GM03348 (cell line): ENCODE results near the gene DNAAF1.
A peak's percentile ranks its signal among the peaks of the same experiment; 100 is the strongest.

ENCODE experiments used
- DNase-seq: peaks from one replicate; pipeline ENCODE4 v3.0.0; 2012; ENCODE audit warnings: low spot score

Gene DNAAF1

DNA sequence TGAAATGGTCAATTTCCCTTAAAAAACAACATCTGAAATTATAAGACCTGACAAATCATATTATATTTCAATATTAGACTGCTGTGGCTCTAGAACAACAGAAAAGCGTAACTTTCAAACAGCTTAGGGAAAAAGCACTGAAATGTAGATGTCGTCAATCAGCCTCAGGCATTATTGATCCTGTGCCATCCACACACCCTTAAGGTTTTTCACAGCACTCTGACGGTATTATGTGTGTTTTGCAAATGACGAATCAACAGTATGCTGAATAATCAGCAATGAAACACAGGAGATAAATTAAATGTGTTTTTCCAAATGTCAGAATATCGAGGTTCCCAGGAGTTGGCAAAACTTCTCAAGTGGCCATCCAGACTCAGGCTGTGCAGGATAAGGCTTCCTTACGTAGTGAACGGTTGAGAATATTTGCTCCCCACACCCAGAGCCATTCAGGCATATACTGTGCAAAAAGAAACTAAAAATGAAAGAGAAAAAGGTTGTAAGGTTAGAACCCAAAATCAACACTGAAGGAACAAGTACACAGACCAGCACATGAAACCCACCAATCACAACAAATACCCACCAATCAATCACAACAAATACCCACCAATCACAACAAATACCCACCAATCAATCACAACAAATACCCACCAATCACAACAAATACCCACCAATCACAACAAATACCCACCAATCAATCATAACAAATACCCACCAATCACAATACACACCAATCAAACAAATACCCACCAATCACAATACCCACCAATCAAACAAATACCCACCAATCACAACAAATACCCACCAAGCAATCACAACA, 20.6 kb upstream of the DNAAF1 start:
- no peak for DNase-seq

DNA sequence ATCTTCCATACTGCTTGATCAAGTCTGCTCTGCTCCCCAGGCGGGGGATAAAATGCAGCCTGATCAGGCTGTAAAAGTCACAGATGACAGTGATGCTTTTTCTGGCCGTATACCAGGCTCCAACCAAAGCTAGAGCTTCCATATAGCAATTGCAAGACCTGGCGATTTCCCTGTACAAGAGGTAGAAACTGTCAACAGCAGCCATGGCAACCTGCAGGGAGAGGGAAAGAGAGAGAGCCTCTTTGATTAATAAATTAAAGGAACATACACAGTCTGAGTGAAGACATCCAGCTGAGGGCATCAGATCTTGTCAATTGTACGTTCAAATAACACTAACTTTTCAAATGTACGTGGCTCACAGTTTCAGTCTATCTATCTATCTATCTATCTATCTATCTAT, 14.0 kb upstream of the DNAAF1 start:
- no peak for DNase-seq

DNA sequence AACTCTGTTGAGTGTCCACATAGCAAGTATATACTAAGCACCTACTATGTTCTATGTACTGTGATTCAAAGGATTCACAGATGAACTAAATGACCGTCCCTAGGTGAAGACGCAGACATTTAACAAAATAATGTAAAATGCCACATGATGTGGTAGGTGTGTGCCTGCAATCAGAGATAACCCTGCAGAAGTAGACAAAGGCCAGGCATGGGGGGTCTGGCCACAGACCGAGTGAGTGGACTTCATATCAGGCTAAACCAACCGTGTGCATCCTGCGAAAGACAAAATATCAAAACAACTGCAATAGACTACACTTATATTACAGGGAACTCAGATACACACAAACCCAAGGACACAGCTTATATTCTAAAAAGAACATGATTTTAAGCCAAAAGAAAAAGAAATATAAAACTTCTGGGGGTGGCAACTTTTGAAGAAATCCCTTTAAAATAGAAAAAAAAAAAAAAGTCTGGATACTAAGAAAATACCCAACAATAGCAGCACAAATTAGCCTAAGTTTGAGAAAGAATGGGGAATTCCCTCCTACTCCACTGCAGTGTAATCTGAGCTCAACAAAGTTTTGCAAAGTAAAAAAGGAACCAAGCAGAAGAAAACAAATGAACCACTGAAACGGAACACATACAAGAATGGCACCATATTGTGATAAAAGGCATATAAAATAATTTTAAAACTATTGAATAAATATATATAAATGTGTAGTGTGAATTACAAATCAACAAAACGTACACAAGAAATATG, 12.4 kb upstream of the DNAAF1 start:
- no peak for DNase-seq

DNA sequence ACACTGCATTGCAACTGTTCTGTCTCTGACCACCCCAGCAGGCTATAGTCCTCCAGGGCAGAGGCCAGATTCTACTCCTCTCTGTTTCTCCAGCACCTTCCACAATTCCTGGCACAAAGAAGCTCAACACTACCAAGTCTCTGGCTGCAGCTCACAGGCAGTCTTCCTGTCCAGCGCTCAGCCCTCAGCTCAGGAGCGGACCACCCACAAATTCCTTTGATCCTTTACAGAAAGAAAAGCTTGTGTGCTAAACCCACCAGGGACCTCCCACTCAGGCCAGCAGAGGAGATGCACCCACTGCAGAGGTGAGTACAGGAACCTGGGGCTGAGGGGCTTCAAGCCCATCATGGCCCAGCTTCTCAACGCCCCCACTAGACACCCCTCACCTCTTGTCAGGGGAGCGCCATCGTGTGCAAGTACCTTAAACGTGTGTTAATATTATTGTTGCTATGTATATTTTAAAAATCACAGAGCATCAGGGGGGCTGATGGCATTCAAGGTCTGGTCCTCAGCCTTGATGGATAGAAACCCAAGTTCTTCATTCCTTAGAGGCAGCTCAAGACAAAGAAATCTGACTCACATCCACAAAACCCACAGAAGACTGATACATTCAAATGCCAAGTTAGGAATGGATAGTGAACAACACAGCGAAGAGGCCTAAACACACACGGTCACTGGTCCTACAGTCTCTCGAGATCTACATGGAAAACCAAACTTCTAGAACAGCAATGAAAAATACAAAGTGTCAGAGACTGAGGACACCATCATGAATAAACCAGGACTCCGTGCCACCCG, 8.6 kb upstream of the DNAAF1 start:
- DNase-seq, result no peak

DNA sequence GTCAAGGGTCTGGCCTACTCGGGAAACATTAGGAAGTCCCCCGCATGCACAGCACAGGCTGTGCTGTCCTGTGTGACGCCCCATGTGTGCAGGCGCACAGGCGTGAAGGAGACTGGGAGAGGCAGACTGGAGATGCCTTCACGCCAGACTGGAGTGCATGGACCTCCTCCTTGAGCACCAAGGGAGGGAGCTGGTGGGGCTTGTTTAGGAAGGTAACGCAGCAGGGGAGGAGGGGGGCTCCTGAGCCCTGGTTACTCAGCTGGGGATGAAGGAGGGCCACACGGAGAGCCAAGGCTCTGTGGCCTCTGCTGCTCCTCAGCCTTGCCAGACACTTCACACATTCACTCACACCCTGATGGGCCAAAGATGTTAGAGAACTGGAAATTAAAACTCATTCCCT, 7.8 kb upstream of the DNAAF1 start:
- DNase-seq, result no peak

DNA sequence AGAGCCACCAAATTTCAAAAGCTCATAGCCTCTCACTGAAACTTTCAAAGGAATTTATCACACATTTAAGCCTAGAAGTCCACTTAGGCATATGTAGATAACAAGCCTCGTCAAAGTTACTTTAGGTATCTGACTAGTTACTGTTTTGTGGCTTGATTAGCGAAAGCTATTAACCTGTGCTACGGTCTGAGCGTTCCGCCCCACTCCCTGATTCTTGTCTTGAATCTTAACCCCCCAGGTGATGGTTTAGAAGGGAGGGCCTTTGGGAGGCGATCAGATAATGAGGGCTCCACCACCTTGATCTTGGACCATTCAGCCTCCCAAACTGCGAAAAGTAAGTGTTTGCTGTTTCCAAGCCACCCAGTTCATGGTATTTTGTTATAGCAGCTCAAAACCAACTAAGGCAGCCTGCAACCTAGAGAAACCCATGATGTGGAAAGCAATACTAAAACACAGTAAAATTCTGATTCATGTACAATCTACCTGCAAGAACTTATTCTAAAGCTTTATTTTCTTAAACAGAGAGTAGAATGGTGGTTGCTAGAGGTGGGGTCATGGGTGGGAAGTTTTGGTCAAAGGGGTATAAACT, 7.2 kb upstream of the DNAAF1 start:
- DNase-seq, result no peak

DNA sequence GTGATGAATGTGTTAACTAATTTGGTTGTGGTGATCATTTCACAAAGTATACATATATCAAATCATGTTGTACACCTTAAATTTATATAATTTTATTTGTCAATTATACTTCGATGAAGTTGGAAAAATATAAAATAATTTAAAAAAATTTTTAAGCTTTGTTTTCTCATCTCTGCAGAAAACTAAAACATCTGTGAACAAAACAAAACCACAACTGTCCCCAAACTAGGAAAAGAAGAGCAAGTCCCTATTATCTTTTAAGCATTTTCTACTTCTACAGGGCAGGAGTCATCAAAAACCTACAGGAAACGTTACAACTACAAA, 6.6 kb upstream of the DNAAF1 start:
- no peak for DNase-seq

DNA sequence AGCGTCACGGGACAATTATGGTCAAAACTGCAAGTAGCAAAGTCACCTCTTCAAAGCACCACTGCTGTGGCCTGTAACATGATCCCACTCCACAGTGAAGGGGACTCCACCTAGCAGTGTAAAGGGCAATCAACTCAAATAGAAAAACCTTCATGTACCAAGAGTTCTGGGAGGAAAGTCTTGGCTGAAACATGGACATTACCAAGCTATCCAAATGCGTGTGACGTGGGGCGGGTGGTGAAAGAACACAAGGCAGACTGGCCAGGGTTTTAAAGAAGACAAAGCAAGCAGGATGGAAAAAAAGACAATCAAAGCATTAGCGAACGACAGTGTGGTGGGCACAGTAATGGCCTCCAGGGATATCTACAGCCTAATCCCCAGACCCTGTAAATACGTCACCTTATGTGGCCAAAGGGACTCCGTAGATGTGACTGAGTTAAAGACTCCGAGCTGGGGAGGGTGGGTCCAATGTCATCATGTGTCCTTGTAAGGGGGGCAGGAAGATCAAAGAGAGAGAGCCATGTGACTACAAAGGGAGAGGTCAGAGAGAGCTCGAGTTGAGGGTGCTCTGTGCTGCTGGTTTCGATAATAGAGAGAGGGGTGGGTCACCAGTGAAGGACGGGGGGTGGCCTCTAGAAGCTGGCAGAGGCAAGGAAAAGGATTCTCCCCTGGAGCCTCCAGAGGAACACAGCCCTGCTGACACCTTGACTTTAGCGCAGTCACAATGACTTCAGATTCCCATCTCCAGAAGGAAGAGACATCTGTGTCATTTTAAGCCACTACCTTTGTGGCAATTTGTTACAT, 6.1 kb upstream of the DNAAF1 start:
- peak; percentile 40 for DNase-seq

DNA sequence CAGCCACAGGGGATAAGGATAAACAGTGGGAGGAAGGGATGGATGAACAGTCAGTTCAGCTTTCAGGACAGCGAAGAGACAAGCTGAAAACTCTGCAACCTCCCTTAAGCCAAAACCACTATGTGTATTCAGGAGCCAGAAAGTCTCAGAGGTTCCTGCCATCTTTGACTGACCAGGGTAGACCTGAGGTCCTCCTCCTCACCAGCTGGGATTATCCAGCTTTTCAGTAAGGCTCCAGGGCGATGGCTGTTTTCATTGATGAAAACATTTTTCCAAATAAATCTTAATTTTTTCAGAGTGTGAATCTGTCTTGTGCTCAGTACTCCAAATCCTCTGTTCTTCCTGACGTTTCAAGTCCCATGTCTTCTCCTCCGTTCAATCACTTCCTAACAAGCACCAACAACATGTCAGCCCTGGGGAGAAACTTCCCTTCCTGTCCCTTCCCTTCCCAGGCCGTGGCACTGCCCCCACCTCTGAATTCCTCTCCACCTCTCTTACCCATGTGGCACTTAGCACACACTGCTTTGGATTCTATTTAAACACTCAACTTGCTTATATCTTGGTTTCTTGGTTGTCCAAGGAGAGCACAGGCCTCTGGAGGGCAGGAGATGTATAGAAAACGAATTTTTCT, 5.4 kb upstream of the DNAAF1 start:
- no peak for DNase-seq

DNA sequence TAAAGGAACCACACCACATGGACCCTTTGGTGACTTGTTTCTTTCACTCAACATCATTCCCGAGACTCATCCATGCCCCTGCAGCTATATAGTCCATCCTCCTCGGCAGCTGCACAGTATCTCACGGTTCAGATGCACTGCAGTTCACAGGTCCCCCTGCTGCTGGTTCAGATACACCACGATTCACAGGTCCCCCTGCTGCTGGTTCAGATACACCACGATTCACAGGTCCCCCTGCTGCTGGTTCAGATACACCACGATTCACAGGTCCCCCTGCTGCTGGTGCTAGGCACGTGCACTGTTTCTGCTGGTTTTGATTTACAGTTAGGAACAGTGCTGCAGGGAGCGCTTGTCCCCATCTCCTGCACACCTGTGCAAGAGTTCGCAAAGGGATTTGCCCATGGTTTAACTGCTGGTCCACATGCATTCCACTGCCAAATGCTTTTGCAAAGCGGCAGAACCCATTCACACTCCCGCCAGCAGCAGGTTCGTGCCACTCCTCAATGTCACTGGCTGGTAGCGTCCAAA, 3.9 kb upstream of the DNAAF1 start:
- DNase-seq, result no peak

DNA sequence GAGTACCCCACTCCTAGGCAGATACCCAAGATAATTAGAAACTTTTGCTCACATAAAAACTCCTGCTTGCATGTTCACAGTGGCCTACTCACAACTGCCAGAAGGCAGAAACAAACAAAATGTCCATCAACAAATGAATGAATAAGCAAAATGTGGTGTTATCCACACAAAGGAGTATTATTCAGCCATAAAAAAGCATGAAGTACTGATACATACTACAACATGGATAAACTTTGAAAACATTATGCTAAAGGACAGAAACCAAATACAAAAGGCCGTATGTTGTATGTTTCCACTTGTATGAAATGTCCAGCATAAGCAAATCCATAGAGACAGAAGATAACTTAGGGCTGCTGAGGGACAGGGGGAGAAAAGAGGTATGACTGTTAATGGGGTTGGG, 2.0 kb upstream of the DNAAF1 start:
- DNase-seq, result no peak

DNA sequence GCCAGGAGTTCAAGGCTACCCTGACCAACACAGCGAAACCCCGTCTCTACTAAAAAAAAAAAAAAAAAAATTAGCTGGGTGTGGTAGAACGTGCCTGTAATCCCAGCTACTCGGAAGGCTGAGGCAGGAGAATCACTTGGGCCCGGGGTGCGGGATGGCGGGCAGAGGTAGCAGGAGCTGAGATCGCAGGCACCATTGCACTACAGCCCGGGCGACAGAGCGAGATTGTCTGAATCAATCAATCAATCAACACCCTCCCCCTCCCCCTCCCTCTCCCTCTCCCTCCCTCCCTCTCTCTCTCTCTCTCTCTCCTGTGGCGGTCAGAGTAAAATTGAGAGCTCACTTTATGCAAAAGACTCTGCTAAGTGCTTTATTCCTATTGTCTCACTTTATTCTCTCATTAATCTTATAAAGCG, 1.3 kb upstream of the DNAAF1 start:
- no peak for DNase-seq

DNA sequence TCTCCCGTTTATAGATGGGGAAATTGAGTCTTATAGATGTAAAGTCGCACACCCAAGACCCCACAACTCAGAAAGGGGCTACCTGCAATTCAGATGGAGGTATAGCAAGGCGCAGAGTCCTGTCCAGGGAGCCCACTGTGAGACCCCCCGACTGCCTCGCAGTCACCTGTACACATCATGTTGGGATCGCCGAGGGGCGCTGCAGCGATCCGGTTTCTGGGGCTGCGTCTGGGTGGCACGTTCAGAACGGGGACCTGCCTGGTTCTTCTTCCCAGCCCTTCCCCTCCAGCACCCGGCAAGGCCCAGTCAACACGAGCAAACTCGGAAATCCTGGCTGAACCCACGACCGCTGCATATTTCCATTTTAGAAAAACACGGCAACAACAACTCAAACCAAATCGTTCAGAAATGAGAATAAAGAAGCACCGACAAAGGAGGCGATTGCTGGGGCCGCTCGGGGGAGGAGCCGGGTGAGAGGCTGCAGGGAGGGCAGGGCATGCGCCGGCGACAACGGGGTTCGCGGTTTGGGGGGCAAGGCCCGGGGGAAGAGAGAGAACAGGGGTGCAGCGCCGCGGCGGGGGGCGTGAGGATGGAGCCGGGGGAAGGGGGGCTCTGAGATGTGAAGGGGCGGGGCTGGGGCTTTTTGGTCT, 774 bp upstream of the DNAAF1 start:
- peak; percentile 73 for DNase-seq

DNA sequence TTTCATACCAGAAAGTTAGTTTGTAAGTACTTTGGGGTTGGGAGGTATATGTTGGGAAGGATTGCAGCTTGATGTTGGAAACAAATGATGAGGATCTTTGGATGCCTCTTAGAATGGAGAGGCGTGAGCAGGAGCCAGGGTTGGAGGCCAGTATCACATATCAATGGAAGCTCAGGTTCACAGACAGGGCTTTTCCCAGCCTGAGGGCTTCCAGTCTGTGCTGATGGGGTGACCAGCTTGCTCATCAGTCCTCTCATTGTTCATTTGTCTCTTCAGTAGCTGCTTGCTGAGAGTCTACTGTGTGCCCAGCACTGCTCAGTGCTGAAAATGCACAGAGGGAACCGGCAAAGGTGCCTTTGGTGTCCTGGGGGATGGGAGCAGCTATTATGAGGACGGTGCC, 5.8 kb downstream of the DNAAF1 start:
- DNase-seq, result no peak

DNA sequence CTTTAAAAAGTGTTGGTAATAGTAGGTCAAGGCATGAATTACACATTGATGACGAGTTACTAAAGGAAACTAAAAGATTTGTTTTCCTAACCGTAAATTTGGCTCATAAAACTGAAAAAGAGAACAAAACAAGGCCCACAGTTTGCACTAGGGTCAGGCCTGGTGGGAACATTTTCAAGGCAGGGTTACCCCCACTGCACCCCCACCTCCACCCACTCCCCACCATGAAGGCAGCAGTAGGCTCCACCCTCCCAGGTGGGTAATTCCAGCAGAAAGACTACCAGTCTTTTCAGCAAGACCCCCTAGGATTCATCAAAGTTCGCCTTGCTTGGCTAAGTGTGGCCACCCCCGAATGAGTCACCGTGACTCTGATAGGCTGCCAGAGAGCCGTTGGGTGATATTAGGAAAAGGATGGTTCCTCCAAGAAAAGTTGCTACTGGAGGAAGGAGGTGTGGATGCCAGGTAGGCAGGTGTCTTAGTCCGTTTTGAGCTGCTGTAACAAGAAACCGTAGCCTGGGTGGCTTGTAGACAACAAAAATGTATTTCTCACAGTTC, 8.6 kb downstream of the DNAAF1 start:
- DNase-seq, result no peak

DNA sequence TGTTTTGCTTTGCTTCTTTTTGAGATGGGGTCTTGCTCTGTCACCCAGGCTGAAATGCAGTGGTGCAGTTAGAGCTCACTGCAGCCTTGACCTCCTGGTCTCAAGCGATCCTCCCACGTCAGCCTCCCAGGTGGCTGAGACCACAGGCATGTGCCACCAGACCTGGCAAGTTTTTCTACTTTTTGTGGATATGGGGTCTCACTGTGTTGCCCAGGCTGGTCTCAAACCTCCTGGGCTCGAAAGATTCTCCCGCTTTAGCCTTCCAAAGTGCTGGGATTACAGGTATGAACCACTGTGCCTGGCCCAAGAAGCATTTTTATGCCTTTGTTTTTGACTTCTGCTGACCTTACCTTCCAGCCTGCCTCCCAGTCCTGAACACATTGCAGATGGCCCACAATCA, 10.1 kb downstream of the DNAAF1 start:
- DNase-seq, result no peak

DNA sequence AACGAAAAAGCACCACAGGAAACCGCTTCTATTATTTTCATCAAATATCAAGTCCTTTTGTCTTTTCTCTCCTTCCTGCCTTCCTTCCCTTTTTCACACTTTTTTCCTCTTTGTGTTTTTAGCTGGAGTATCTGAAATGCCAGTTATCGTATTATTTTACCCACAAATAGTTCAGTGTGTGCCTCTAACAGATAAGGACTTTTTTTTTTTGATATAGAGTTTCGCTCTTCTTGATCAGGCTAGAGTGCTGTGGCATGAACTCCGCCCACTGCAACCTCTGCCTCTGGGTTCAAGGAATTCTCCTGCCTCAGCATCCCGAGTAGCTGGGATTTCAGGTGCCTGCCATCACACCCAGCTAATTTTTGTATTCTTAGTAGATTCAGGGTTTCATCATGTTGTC, 10.7 kb downstream of the DNAAF1 start:
- DNase-seq, result no peak

DNA sequence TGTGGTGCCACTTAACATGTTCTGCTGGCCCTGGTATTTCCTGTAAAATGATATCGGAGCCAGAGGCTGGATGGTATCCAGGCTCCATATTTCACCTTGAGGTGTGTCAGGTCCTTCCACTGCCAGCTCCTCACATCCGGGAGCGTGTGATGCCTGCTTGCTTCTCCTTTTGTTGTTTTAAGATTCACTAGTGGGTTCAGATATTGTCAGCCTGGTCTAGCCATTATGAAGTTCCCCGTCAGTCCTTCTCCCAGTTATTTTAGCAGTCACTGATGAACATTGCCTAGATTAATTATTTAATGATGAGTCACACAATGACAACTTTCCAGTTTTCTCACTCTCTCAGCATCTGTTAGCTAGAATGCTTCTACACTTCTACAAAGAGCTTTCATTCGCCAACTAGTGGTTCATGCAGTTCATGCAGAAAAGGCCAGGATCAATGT, 11.3 kb downstream of the DNAAF1 start:
- DNase-seq, result peak; percentile 40

DNA sequence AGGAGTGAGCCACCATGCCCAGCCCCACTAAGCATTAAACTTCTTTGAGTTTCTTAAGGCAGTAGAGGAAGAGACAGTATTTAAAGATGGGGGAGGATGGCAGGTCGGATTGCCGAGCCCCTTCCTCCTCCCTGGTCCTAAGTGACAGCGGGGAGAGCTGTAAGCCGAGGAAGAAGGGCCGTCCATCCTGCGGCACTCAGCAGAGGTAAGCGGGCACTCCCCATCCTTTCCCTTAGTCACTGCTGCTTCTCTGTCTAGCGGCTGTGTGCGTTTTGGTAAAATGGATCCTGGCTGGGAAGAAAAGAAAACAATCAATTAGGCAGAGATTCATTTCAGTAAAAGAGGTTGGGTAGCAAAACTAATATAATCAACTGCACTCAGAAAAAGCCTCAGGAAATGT, 13.9 kb downstream of the DNAAF1 start:
- DNase-seq, result no peak

DNA sequence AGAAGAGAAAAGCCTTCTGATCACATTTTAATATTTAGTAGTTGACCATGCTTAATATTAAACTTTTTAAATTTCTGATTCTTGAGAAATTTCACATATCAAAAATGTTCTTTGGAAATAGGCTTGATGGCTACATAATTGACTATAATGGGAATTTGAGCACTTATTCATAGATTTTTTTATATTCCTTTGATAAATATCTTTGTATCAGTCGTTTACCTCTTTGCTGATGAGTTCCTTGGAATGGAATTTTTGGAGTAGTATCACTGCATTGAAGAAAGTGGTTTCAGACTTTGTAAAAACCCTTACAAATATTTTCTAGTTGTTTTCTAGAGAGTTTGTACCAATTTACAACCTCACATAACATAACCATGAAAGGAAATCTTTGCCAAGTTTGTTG, 14.7 kb downstream of the DNAAF1 start:
- DNase-seq, result no peak
